Stimulated activated CD4-positive, alpha-beta T cell treated with anti-CD3 and anti-CD28 coated beads, TNF-alpha, amount 100 ng/mL, for 48 hours (primary cell): ENCODE measurements around the gene RNF157.
"Not testable (repeated sequence)": the region's sequence is repeated elsewhere in the genome, so short reads cannot be mapped to it uniquely, and the experiment has no call there.

Source experiments
- DNase-seq, 3 donors: peaks; one replicate each; pipeline ENCODE4 v3.0.0-alpha.2; 2020; ENCODE audit warnings: low read depth in 3 of 3

Gene RNF157

DNA sequence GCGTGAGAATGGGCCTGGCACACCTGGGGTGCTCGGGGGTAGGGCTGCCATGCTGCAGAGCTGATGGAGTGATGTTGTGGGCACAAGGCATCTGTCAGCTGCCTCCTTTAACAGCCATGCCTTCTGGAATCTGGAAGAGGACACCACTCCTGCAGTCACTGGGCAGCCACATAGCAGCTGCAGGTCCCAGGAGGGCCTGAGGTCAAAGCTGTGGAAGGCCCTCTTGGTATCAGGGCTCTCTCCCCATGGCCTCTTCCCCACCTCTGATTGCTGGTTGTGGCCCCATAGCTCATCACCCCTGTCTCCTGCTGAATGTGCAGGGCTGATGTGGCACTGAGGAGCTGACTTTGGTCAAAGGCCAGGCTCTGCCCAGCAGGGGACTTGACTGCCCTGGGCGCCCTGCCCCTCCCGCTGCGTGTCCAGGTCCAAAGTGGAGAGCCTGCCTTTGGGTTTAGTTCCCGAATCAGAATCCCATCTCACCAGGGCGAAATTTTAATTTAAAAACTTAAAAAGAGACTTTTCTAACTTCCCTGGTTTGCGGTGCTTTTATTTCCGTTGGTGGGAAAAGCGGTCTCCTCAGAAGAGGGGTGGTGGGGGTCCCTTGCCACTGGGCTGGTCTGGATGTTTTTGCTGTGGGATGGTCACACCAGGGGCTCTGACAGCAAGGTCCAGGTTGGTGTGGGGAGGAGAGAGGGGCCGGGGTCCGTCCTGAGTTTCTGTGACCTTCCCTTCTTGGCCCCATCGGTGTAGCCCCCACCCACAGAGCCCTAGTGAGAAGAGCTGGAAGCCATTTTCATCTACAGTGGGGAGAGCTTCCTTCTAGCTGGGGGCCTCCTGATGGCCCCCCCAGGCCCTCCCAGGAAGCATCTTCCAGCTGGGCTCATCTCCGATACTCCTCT, 30.7 kb upstream of the RNF157 start:
- DNase-seq, result no peak

DNA sequence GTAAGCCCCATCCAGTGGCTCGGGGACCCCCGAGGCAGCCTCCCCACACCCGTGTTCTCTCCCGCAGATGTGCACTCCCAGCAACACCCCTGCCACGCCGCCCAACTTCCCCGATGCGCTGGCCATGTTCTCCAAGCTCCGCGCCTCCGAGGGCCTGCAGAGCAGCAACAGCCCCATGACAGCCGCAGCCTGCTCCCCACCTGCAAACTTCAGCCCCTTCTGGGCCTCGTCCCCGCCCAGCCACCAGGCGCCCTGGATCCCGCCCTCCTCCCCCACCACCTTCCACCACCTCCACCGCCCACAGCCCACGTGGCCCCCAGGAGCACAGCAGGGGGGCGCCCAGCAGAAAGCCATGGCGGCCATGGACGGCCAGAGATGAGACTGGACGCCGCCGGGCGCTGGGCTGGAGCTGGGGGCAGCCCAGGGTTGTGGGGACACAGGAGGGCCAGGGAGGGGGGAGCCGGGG, 29.9 kb upstream of the RNF157 start:
- DNase-seq, result no peak

DNA sequence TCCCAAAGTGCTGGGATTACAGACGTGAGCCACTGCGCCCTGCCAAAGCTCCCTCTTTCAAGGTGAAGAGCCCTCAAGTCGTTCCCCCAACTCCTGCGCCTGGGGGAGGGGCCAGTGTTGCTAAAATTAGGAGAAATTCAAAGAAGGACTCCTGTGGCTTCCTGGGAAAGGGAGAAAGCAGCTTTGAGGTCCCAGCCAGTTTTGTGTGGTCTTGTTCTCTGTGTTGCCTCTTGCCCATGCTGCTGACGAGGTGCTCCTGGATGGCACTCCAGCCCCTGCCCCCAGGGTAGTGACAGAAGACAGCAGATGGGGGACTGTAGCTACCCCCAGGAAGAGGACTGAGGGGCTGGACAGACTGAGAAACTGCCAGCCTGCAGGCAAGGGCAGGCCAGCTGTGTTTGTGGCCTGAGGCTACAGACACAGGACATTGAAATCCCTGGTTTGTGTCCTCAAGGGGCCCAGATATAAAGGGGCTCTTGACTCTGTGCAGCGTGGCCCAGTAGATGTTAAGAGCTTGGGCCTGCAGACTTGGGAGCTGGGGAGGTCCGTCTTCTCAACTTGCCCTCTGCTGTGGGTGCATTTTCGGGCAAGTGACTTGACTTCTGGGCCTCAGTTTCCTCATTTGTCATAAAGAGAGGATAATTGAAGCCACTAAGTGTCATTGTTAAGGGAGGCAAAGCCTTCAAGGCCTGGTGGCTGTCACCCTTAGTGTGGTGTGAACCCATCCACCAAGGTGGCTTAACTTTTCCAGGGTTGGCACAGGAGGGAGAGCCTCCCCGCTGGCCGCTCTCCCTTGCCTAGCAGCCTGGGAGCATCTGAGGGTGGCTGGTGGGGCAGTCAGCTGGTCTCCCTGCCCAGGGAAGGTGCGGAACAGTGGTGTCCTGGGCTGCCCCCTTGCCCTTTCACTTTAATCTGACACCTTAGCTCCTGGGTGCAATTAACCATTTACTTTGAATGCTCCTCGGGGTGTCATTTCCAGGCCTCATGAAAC, 29.0 kb upstream of the RNF157 start:
- no peak for DNase-seq

DNA sequence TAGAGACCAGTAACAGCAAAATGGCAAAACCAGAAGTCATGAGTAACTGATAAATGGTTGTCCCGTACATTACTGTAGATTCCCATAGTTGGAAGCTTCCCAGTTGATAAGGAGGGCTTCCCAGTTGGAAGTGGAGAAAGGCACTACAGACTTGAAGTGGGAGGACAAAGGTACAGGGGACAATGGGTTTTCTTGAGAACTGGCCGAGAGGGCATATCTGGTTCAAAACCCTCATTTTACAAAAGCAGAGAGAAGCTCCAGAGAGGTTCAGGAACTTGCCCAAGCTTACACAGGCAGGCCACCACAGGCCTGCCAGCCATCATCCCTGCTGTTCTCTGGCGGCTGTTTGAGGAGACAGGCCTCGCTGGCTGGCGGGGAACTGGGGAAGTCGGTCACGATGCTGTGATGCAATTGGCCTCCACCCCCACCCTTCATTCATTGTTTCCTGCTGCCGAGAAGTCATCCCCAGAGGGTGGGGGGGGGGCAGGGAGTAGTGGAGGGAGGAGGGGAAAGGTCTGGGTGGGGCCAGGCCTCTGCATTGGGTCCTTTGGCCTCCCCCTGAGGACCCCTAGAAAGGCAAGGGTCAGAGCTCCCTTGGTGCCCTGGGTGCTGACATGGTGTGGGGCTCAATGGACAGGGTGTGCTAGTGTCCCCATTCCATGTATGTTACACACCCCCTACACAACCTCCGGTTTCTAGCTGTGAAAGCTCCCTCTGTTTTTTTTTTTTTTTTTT, 27.9 kb upstream of the RNF157 start:
- DNase-seq, result peak; percentile 60 to 79 (median 77)

DNA sequence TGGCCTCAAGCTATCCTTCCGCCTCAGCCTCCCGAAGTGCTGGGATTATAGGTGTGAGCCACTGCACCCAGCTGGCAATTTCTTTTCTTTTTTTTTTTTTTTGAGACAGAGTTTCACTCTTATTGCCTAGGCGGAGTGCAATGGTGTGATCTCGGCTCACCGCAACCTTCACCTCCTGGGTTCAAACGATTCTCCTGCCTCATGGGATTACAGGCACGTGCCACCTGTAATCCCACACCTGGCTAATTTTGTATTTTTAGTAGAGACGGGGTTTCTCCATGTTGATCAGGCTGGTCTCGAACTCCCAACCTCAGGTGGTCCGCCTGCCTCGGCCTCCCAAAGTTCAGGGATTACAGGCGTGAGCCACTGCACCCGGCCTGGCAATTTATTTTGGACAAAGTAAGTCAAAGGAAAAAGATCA, 27.3 kb upstream of the RNF157 start:
- DNase-seq, result not testable (repeated sequence)

DNA sequence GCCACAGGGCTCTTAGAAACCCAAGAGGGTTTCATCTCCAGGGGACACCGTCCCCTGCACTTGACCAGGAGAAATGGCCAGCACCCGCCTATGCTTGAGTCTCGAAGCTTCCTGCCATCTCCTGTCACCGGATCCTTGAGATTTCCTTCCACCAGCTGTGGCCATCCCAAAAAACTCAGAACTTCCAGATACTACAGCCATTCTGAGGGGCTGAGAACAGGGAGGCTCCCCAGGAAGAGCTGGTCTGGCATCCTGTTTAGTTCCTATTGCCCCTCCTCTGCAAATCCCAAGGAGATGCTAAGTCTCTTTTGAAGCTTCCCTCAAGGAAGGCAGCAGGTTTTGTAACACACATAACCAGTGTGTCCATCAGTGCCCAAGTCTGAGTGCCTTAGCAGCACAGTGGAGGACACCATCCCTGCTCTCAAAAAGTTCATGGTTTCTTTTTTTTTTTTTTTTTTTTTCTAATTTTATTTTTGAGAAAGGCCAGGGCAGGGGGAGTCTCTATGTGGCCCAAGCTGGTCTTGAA, 26.8 kb upstream of the RNF157 start:
- DNase-seq, result no peak

DNA sequence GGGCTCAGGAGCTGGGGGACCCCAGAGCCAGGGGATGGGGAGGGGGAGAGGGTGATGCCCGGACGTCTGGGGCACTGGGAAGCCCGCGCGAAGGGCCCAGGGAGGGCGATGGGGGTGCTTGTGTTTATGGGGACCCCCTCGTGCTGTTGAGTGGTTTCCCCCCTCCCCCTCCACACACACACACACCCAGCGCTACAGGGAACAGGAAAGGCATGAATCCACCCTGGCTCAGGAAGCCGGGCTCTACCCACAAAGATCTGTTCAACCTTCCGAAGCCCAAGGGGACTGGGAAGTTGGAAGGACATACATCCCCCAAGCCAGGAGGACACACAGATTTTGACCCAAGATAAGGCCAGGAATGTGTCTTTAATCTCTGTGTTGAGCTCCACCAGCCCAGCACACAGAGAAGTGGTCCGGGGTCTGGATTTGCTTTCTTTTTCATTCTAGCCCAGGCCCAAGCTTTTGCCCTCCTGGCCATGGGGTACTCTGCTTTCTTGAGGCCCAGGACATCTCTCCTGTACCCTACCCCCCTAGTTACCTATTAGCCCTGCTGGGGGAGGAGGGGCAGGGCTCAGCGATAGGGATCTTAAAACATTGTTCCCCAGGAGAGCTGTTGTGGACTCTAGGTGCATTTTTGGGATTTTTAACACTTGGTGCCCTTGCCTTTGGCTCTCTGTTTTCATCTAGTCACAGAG, 26.1 kb upstream of the RNF157 start:
- DNase-seq, result no peak

DNA sequence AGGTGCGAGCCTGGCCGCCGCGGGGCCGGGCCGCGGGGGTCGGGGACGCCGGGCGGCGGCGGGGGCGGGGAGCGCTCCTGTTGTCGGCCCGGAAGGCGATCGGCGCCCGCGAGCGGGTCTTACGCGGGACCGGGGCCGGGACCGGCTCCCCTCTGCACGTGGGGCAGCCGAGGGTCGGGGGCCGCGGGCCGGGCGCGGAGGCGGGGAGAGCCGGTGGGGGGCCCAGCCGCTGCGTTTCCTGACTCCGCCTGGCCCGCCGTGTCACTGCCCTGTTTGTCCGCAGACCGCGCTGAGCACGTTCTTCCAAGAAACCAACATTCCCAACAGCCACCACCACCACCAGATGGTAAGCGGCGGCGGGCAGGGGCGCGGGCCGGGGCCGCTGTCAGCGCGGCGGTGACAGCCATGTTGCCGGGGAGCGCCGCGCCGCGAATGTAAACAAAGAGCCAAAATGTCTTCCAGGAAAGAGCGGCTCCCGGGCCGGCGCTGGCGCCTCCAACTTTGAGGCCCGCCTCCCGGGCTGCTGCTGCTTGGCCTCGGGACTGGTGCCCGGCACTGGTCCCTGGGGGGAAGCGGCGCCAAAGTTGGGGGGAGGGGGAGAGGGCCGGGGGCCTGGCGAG, 25.4 kb upstream of the RNF157 start:
- DNase-seq, result no peak

DNA sequence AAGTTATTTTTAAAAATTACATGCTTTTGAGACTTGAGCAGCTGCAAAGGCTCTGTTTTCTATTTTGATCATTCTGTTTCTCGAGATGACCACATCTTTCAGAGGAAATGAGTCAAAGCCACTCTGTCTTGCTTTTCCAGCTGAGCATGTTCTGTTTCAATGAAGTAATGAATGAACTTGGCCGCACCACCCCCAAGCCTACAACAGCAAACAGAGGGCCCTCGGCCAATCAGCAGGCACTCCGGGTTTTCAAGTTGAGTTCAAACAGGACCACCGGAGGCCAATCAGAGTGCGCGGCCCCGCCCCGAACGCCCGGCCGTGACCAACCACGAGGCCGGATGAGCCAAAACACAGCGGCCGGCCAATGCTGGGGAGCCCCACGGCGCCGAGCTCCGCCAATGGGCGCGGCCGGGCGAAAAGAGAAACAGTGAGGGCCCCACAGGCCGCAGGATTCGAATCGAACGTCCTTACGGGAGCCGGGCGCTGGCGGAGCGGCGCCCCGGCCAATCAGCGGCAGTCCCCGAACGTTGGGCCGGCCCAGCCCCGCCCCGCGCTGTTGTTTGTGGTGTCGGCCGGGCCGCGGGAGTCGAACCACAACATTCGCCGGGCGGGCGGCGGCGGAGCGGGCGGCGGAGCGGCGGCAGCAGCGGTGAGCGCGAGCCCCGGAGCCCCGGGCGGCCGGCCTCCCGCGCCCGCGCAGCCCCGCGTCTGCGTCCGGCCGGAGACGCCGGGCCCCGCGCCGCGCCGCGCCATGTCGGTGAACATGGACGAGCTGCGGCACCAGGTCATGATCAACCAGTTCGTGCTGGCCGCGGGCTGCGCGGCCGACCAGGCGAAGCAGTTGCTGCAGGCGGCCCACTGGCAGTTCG, 24.7 kb upstream of the RNF157 start, which contains the start of gene UBALD2:
Gene UBALD2, plus strand, starts transcription at position 594 of the 869 bp plus-strand sequence. Its CDS starts 158 bp downstream, at position 752.
- DNase-seq, result peak; percentile 95 to 99 (median 98)

DNA sequence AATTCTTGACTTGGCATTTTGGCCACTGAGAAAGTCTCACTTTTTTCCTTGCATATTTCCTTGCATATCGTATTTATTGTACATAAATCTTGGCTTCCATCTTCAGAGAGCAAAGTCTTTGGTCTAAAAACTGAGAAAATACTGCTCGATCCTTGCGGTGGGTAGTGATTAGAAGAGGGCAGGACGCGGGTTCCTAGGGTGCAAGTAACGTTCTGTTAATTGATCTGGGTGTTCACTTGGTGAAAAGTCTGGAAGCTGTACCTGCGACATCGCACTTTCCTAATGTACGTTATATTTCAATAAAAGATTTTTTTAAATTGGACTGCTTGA, 24.1 kb upstream of the RNF157 start:
- DNase-seq, result no peak

DNA sequence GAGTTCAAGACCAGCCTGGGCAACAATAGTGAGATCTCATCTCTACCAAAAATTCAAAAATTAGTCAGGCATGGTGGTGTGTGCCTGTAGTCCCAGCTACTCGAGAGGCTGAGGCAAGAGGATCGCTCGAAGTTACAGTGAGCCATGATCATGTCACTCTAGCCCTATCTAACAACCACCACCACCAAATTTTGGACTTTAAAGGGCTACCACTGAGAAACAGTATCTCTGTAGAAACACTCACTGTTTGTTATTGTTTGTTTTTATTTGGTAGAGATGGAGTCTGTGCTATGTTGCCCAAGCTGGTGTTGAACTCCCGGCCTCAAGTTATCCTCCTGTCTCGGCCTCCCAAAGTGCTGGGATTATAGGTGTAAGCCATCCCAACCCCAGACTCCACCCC, 23.6 kb upstream of the RNF157 start:
- no peak for DNase-seq

DNA sequence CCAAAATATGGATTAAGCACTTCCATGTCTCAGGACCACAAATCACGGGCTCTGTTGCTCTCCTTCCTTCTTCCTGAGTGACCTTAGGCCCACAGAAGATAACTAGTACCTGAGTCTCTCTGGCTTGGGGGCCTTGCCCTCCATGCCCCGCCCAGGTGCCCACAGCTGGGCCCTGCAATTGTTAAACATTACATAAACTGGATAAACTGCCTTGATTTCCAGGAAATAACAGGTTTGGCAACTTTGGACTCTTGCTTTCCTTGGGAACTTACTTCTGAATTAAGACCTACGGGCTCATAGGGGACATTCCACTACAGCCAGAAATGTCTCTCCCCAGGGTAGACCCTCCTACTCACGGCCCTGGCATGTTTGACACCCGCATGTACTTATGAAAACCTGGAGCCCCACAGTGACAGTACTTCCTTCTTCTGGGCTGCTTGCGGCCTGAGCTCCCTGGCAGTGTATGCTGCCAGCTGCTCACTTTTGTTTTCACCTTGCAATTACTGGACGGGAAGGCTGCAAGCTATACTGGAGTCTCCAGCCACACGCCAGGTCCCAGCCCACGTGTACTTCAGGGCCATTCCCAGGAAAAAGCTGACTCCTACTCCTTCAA, 22.5 kb upstream of the RNF157 start:
- no peak for DNase-seq

DNA sequence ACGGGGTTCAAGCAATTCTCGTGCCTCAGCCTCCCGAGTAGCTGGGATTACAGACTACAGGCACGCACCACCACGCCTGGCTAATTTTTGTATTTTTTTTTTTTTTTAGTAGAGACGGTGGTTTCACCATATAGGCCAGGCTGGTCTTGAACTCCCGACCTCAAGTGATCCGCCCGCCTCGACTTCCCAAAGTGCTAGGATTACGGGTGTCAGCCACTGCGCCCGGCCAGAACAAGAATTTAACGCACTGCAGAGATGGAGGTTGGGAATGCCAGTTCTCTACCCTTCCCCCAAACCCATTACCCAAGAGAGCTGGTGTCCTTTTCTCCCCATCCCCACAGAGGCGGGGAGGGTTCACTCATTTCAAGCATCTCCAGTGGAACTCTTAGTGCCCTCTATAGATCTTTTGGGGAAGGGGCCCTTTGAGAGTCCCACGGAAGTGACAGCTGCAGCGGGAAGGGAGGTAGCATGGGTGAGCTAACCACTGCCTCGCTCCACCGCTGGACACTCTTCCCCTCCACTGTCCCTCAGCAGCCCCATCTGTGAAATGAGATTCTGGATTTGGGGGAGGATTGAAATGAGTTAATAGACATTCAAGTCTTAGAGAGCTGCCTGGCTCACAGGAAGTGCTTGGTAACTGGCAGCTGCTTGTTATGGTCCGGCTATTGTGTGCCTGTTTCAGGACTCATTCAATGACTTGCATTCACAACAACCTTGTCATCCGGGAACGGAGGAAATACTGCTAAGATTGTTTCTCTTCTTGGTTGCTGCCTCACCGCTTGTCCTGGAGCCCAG, 21.3 kb upstream of the RNF157 start:
- DNase-seq, result no peak

DNA sequence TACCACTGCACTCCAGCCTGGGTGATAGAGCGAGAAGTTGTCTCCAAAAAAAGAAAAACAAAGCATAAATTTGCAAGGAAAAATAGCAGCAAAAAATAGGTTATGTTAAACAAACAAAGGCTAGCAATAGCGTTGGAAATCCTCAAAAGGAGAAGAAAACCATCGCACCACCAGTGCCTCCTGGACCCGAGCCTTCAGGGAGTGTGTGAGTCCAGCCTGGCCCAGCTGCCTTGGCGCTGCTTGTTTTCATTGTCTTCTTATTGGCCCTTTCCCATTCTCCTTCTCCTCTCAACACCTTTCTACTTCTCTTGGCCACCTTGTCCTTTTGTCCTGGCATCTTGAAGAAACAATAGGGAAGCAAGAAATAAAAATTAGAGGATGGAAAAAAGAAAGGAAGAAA, 20.4 kb upstream of the RNF157 start:
- no peak for DNase-seq

DNA sequence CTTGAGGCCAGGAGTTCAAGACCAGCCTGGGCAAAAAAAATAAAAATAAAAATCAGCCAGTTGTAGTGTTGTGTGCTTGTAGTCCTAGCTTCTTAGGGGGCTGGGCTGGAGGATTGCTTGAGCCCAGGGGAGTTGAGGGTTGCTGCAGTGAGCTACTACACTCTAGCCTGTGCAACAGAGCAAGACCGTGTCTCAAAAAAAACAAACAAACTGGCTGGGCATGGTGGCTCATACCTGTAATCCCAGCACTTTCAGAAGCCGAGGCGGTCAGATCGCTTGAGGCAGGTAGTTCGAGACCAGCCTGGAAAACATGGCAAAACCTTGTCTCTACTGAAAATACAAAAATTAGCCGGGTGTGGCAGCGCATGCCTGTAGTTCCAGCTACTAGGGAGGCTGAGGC, 19.9 kb upstream of the RNF157 start:
- DNase-seq, result no peak

DNA sequence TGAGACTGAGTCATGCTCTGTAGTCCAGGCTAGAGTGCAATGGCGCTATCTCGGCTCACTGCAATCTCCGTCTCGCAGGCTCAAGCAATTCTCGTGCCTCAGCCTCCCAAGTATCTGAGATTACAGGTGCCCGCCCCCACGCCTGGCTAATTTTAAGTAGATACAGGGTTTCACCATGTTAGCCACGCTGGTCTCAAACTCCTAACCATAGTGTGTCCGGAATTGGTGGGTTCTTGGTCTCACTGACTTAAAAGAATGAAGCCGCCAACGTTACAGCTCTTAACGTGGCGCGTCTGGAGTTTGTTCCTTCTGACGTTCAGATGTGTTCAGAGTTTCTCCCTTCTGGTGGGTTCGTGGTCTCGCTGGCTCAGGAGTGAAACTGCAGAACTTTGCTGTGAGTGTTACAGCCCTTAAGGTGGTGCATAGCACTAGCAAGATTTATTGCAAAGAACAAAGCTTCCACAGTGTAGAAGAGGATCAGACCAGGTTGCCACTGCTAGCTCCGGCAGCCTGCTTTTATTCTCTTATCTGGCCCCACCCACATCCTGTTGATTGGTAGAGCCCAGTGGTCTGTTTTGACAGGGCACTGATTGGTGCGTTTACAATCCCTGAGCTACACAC, 16.2 kb upstream of the RNF157 start:
- not testable (repeated sequence) for DNase-seq

DNA sequence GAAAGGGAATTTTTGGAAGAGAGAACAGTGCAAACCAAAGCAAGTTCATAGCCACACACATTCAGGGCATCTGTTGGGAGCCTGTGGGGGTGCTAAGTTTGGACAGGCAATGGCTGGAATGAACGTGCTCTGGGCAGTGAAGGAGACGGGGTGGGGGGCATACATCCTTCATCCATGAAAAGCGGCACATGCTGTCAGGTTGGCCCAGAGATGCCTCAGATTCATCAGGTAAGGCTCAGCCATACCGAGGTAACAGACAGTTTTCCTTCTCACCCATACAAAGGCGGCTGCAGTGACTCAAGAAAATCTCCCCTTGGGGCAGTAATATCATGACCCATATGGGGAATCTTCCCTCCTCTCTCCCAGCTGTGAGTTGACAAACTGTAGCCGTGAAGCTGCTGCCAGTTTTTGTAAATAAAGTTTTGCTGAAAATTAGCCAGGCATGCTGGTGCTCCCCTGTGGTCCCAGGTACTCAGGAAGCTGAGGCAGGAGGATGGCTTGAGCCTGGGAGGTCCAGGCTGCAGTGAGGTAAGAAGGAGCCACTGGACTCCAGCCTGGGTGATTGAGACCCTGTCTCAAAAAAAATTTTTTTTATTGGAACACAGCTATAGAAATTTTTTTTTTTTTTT, 15.6 kb upstream of the RNF157 start:
- no peak for DNase-seq
